SIG-M5 treated with dmso at 0.1 percent for 504 hours (cell line): Measurements from ENCODE around the gene CFAP119.
A peak's percentile ranks its signal among the peaks of the same experiment; 100 is the strongest.
"Not testable (repeated sequence)": the region's sequence is repeated elsewhere in the genome, so short reads cannot be mapped to it uniquely, and the experiment has no call there.

ENCODE experiments used
- DNase-seq: peaks from one replicate; lab custom pipeline; 2025; ENCODE audit not compliant: unreplicated experiment; lab: John Stamatoyannopoulos, UW

The CFAP119 gene

GRCh38 chr16:30761928-30762902, at the start of gene CFAP119, which contains the start of gene RNF40:
Gene CFAP119, minus strand, starts transcription at chr16:30762062. Its CDS starts 314 bp downstream, at chr16:30761748.
Gene RNF40, plus strand, starts transcription at chr16:30762322. Its CDS starts 224 bp downstream, at chr16:30762546.
- DNase-seq, result peak; percentile 98

GRCh38 chr16:30809675-30810074, 47.8 kb upstream of the CFAP119 start:
- not testable (repeated sequence) for DNase-seq

DNA sequence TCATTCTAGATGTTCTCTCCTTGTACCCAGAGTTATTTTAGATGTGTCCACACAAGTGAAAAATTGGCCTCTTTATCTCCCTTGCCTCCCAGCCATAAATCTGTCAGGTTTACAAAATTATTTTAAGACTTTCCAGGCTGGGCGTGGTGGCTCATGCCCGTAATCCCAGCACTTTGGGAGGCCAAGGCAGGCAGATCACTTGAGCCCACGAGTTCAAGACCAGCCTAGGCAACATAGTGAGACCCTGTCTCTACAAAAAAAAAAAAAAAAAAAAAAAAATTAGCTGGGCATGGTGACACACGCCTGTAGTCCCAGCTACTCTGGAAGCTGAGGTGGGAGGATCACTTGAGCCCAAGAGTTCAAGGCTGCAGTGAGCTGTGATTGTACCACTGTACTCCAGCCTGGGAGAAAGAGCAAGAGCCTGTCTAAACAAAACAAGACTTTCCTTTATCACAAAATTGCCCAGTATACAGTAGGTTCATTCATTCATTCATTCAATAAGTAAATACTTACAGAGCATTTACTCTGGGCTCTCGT, 47.1 kb upstream of the CFAP119 start:
- DNase-seq, result not testable (repeated sequence)

GRCh38 chr16:30808146-30808545, 46.3 kb upstream of the CFAP119 start:
- DNase-seq, result peak; percentile 51

DNA sequence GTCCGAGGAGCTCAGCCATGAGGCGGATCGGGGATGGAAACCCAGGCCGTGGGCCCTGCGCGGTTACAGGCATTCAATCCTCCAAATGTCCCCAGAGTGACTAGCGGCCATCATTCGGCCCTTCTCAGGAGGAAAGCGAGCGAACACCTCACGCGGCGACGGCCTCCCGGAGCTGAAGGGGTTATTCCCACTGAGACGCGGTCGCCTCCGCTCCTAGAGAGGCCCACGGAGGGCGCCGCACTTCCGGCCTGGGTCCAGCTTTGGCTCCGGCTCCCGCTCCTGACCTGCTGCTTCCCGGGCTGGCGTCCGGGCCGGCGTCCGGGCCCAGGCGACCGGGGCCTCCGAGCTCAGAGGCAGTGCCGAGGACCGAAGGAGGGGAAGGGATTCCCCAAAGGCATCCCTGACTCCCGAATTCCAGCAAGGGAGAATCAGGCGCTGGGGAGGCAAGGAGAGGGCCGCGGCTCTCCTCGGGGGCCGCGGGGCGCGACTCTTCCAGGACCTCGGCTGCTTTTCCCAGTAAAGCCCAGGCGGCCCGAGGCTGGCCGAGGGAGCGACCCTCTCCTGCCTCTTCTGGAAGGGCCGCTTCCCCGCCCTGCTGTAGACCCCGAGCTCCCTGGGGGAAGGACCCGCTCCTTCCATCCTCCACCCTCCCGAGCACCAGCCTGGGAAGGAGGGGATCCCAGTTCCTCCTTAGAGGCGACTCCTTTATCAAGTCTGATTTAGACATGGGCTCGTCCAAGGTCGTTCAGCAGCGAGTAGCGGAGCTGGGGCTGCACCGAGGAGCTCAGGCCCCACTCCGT, 43.7 kb upstream of the CFAP119 start:
- DNase-seq, result peak; percentile 18

GRCh38 chr16:30805056-30805369, 43.2 kb upstream of the CFAP119 start:
- DNase-seq, result no peak

GRCh38 chr16:30802936-30803335, 41.1 kb upstream of the CFAP119 start:
- DNase-seq, result no peak

- DNase-seq, result no peak
These were observed 35.9 kb upstream of the CFAP119 start for GRCh38 chr16:30797670-30798309.

DNA sequence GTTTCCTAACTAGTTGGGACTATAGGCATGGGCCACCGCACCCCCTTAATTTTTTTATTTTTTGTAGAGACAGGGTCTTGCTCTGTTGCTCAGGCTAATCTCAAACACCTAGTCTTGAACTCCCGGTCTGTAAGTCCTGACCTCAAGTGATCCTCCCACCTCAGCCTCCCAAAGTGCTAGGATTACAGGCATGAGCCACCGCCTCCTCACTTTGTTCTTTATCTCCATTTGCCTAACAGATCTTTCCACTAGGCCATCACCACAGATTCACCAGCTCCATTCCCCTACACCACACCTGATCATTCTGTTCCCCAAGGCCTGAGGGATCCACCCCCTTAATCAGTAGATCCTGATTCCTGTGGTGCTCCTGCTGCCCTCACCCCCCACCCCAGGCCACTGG, 32.8 kb upstream of the CFAP119 start:
- DNase-seq, result no peak

GRCh38 chr16:30793508-30794069, 31.7 kb upstream of the CFAP119 start:
- DNase-seq, result no peak

DNA sequence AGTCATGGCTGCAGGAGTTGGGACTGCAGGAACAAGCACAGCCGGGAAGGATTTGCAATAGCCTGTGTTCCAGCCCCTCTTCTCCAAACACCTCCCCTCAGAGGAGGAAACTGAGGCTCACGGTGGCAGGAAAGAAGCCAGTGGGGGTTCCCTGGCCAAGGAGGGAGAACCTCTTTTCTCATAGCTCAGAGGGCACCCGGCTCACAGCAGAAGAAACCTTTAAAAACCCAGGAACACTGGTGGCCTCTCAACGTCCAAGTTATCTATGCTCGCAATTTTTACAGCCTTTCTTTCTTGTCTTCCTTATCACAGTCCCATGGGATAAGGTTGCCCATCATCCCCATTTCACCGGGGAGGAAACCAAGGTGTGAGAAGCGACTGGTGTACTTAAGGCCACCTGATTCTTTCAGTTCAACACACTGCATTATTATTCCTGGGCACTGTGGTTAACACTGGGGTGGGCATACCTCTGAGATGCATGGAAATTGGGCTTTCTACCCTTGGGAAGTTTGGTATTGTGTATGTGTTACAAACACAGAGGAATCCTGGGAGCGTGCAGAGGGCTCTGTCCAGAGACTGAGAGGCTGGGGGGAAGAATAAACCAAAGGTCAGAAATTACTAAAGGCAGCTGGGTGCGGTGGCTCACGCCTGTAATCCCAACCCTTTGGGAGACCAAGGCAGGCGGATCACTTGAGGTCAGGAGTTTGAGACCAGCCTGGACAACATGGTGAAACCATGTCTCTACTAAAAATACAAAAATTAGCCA, 25.9 kb upstream of the CFAP119 start:
- DNase-seq, result no peak

- peak; percentile 21 for DNase-seq
These were observed 25.2 kb upstream of the CFAP119 start, which contains the start of gene ZNF629 for GRCh38 chr16:30786936-30787612. Gene ZNF629, minus strand, starts transcription at chr16:30787205. Its CDS starts 2,723 bp downstream, at chr16:30784482.

DNA sequence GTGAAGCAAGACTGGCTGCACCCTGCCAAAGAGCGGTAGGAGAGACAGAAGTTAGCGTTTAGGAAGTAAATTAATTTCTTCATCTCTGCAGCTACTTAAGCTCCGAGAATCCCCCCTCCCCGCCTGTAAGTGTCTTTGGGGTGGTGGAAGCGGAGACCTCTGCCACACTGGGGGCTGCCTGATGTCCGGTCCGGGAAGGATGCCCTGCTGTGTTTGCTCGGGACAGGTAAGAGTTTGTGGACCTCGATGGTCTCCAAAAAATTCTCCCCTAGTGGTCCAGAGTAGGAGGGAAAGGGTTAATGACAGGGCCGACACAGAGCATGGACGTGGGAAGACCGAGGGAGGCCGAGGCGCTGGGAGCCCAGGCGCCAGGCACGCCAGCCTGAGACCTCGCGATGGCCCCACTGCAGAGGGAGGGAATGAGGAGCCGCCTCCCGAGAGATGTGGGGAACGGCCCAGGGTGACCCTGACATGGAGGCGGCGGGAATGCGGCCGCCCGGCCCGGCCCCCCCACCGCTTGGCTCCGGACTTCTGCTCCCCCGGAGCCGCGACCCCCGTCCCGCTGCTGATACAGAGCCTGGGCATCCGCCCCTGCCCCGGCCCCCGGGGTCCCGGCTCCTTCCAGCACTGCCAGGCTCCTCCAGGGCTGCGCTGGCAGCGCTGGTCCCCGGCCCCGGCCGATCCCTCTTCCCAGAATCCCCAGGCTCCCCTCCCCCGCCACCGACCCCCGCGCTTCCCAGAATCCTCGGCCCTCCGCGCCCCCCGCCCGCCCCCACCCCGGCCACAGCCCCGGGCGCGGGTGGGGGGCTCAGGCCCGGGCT, 24.5 kb upstream of the CFAP119 start:
- DNase-seq, result no peak

DNA sequence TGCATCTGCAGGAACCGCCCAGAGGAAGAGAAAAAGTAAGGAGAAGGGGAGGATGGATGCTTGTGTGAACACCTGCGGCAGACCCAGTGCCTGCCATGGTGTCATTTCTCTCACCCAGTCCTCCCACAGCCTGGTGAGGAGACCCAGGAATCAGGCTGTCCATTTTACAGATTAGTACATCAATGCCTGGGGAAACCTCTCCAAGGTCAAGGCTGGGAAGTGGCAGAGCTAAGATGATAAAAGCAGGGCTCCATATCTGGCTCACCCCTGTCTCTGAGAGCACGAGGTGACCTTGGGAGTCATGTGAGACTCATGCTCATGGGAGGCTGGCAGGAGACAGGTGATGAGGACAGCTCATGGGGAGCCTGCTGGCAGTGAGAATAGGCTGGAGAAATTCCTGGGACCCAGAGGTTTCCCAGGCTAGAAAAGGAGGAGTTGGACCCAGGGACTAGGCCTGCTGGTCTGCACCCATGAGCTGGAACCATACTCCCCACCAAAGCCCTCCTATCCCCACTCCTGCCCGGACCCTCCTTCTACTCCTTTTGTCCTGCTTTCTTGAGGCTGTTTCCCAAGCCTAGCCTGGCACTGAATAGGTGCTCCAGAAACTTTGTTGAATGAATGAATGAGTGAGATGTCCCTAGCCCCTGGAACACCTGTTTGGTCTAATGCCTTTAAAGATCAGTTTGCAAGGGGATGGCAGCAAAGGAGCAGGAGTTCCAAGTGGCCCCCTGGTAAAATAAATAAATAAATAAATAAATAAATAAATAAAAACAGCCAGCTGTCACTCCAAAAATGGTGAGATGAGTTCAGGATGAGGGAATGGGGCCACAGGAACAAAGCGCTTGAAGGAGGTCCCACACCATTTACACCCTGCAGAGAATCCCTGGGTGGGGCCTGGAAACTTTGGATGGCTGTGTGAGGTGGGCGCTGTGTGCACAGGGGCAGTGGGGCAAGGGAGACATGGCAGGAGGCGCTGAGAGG, 23.6 kb upstream of the CFAP119 start:
- DNase-seq, result no peak

GRCh38 chr16:30784215-30784614, 22.4 kb upstream of the CFAP119 start:
- DNase-seq, result no peak

GRCh38 chr16:30783280-30784109, 21.6 kb upstream of the CFAP119 start:
- DNase-seq, result no peak
